Chondrocyte (in vitro differentiated cells): ENCODE data around the gene RPEL1. TPM values are rescaled to one million over a fixed set of nuclear protein-coding genes. Genes with fewer than 3 reads are reported as not detected.
"Not testable (repeated sequence)": the region's sequence is repeated elsewhere in the genome, so short reads cannot be mapped to it uniquely, and the experiment has no call there.

Experiments used
- DNase-seq: peaks from one replicate; pipeline ENCODE4 v3.0.0; 2021; ENCODE audit warnings: mixed read lengths, low spot score
- H3K27ac Mint-ChIP-seq: one replicate; pipeline ENCODE4 v1.8.0; 2021; ENCODE audit warnings: mild to moderate bottlenecking, moderate library complexity, mixed read lengths; ENCODE audit not compliant: unreplicated experiment
- H3K27me3 Mint-ChIP-seq: 2 replicates; pipeline ENCODE4 v1.8.0; 2021; ENCODE audit warnings: low read depth, mixed read lengths
- H3K36me3 Mint-ChIP-seq: 2 replicates; pipeline ENCODE4 v1.8.0; 2021; ENCODE audit warnings: low read depth, mixed read lengths
- H3K4me1 Mint-ChIP-seq: 2 replicates; pipeline ENCODE4 v1.8.0; 2021; ENCODE audit warnings: low read depth, mild to moderate bottlenecking, mixed read lengths
- H3K4me3 Mint-ChIP-seq: one replicate; pipeline ENCODE4 v1.8.0; 2021; ENCODE audit warnings: mild to moderate bottlenecking, moderate library complexity, mixed read lengths; ENCODE audit not compliant: unreplicated experiment
- H3K9me3 Mint-ChIP-seq: 2 replicates; pipeline ENCODE4 v1.8.0; 2021; ENCODE audit warnings: low read depth, mixed read lengths
- total RNA-seq: library from RNA; stranded (reverse); gene quantifications from 3 replicates; pipeline ENCODE4 v1.2.1, GENCODE V29; 2021
- TF ChIP-seq, protein P1 (sequence below): fragments of 200-600 bp; sonication (generic); IDR thresholded peaks from 2 replicates; pipeline ENCODE4 v1.5.0; 2021; ENCODE audit warnings: antibody characterized with exemption, mild to moderate bottlenecking, moderate library complexity

Gene RPEL1
- total RNA-seq, 1 donor from 2014 or later = not detected

- no peak for DNase-seq
- Mint-ChIP-seq H3K27ac (no peak overlapping the region), H3K9me3 (peaks cover 5% of the 10 kb centered on the region), H3K27me3 (no peaks in the 10 kb centered on the region), H3K4me1 (peaks cover 28% of the 10 kb centered on the region), H3K4me3 (no peak overlapping the region), H3K36me3 (peaks cover 2% of the 10 kb centered on the region)
- TF ChIP-seq, protein P1, sequence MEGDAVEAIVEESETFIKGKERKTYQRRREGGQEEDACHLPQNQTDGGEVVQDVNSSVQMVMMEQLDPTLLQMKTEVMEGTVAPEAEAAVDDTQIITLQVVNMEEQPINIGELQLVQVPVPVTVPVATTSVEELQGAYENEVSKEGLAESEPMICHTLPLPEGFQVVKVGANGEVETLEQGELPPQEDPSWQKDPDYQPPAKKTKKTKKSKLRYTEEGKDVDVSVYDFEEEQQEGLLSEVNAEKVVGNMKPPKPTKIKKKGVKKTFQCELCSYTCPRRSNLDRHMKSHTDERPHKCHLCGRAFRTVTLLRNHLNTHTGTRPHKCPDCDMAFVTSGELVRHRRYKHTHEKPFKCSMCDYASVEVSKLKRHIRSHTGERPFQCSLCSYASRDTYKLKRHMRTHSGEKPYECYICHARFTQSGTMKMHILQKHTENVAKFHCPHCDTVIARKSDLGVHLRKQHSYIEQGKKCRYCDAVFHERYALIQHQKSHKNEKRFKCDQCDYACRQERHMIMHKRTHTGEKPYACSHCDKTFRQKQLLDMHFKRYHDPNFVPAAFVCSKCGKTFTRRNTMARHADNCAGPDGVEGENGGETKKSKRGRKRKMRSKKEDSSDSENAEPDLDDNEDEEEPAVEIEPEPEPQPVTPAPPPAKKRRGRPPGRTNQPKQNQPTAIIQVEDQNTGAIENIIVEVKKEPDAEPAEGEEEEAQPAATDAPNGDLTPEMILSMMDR = no peak
Observed at GRCh38 chr10:103215601-103216000, 30.1 kb upstream of the RPEL1 start.

- H3K27me3 Mint-ChIP-seq, DNase-seq, H3K4me3 Mint-ChIP-seq, H3K9me3 Mint-ChIP-seq, H3K36me3 Mint-ChIP-seq: not testable (repeated sequence)
- Mint-ChIP-seq H3K27ac (peak overlapping the region; percentile 43), H3K4me1 (peaks cover 28% of the 10 kb centered on the region)
Observed at GRCh38 chr10:103216362-103216761, 29.3 kb upstream of the RPEL1 start.

DNA sequence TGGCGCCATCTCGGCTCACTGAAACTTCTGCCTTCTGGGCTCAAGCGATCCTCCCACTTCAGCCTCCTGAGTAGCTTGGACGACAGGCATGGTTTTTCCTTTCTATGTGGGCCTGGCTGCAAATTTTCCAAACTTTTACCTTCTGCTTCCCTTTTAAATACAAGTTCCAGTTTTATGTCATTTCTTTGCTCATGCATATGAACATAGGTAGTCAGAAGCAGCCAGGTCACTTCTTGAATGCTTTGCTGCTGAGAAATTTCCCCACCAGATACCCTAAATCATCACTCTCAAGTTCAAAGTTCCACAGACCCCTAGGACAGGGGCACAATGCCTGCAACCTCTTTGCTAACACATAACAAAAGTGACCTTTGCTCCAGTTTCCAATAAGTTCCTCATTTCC is 21.6 kb upstream of the RPEL1 start:
- Mint-ChIP-seq H3K4me3 (no peak overlapping the region), H3K4me1 (peaks cover 15% of the 10 kb centered on the region), H3K27ac (no peak overlapping the region), H3K9me3 (peaks cover 14% of the 10 kb centered on the region), H3K36me3 (peaks cover 7% of the 10 kb centered on the region), H3K27me3 (no peaks in the 10 kb centered on the region)
- no peak for DNase-seq
- TF ChIP-seq, protein P1 = no peak

GRCh38 chr10:103224721-103225120 is 21.0 kb upstream of the RPEL1 start:
- H3K36me3 Mint-ChIP-seq, DNase-seq, H3K27me3 Mint-ChIP-seq, H3K27ac Mint-ChIP-seq, H3K4me3 Mint-ChIP-seq: not testable (repeated sequence)
- Mint-ChIP-seq H3K4me1 (peaks cover 21% of the 10 kb centered on the region), H3K9me3 (peaks cover 14% of the 10 kb centered on the region)

DNA sequence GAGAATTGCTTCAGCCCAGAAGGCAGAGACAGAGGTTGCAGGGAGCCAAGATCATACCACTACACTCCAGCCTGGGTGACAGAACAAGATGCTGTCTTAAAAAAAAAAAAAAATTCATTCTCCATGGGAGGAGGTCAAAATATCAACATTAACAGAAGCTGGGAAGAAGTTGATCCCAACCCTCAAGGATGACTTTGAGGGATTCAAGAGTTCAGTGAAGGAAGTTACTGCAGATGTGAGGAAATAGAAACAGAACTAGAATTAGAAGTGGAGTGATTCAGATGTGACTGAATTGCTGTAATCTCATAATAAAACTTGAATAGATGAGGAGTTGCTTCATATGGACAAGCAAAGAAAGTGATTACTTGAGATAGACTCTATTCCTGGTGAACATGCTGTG is 19.7 kb upstream of the RPEL1 start:
- Mint-ChIP-seq H3K27me3 (no peaks in the 10 kb centered on the region), H3K4me1 (peaks cover 31% of the 10 kb centered on the region), H3K27ac (no peak overlapping the region), H3K4me3 (no peak overlapping the region), H3K36me3 (peaks cover 7% of the 10 kb centered on the region), H3K9me3 (peaks cover 14% of the 10 kb centered on the region)
- TF ChIP-seq, protein P1 = no peak
- no peak for DNase-seq

- H3K4me3 Mint-ChIP-seq = no peak overlapping the region
- no peak for DNase-seq
- no peak overlapping the region for H3K27ac Mint-ChIP-seq
- peaks cover 5% of the 10 kb centered on the region for H3K36me3 Mint-ChIP-seq
- peaks cover 46% of the 10 kb centered on the region for H3K4me1 Mint-ChIP-seq
- H3K27me3 Mint-ChIP-seq = no peaks in the 10 kb centered on the region
- H3K9me3 Mint-ChIP-seq = peaks cover 12% of the 10 kb centered on the region
- TF ChIP-seq, protein P1 = no peak
Observed at GRCh38 chr10:103227416-103227815, 18.3 kb upstream of the RPEL1 start.
